Dendritic cell treated with granulocyte-macrophage colony-stimulating factor and Interleukin-4, amounts not matched to agents 40 ng/mL and 50 ng/mL, for 4 days (primary cell): Measurements from ENCODE around the gene DNAJA3.
A peak's percentile ranks its signal among the peaks of the same experiment; 100 is the strongest.

Source experiments
- H3K27ac Mint-ChIP-seq: one replicate; pipeline ENCODE4 v1.8.0; 2022; ENCODE audit warnings: mild to moderate bottlenecking, mixed read lengths
- H3K27me3 Mint-ChIP-seq: one replicate; pipeline ENCODE4 v1.8.0; 2022; ENCODE audit warnings: mild to moderate bottlenecking, mixed read lengths
- H3K36me3 Mint-ChIP-seq: one replicate; pipeline ENCODE4 v1.8.0; 2022; ENCODE audit warnings: low read depth, mixed read lengths
- H3K4me1 Mint-ChIP-seq: one replicate; pipeline ENCODE4 v1.8.0; 2022; ENCODE audit warnings: low read depth, mixed read lengths
- H3K4me3 Mint-ChIP-seq: one replicate; pipeline ENCODE4 v1.8.0; 2022; ENCODE audit warnings: mild to moderate bottlenecking, moderate library complexity, mixed read lengths
- H3K9me3 Mint-ChIP-seq: one replicate; pipeline ENCODE4 v1.8.0; 2022; ENCODE audit warnings: mixed read lengths
- intact Hi-C: fragments of 100-400 bp; cut with micrococcal nuclease; formaldehyde crosslinking; loops from one replicate; pipeline ENCODE4 v1.15.0; 2022

The DNAJA3 gene

GRCh38 chr16:4407543-4408322, 17.9 kb upstream of the DNAJA3 start:
- Mint-ChIP-seq H3K27ac (no peak overlapping the region), H3K4me3 (no peak overlapping the region), H3K27me3 (no peaks in the 10 kb centered on the region), H3K9me3 (no peaks in the 10 kb centered on the region), H3K4me1 (peaks cover 29% of the 10 kb centered on the region), H3K36me3 (peaks cover 100% of the 10 kb centered on the region)
- intact Hi-C loops: no loop called here

GRCh38 chr16:4408323-4408690, 17.4 kb upstream of the DNAJA3 start:
- Mint-ChIP-seq H3K9me3 (no peaks in the 10 kb centered on the region), H3K4me3 (no peak overlapping the region), H3K27me3 (no peaks in the 10 kb centered on the region), H3K27ac (no peak overlapping the region), H3K36me3 (peaks cover 100% of the 10 kb centered on the region), H3K4me1 (peaks cover 29% of the 10 kb centered on the region)
- intact Hi-C loops: no loop called here

- Mint-ChIP-seq H3K4me1 (peaks cover 36% of the 10 kb centered on the region), H3K4me3 (no peak overlapping the region), H3K27ac (no peak overlapping the region)
Observed at GRCh38 chr16:4409081-4409932, 16.4 kb upstream of the DNAJA3 start.

GRCh38 chr16:4410335-4411075, 15.2 kb upstream of the DNAJA3 start:
- no peak overlapping the region for H3K4me3 Mint-ChIP-seq
- intact Hi-C loops: no loop called here
- H3K9me3 Mint-ChIP-seq: no peaks in the 10 kb centered on the region
- no peak overlapping the region for H3K27ac Mint-ChIP-seq
- peaks cover 42% of the 10 kb centered on the region for H3K4me1 Mint-ChIP-seq
- H3K36me3 Mint-ChIP-seq: peaks cover 98% of the 10 kb centered on the region
- no peaks in the 10 kb centered on the region for H3K27me3 Mint-ChIP-seq

More at GRCh38 chr16:4409081-4409932, 16.4 kb upstream of the DNAJA3 start:
- intact Hi-C loops: no loop called here
- Mint-ChIP-seq H3K27me3 (no peaks in the 10 kb centered on the region), H3K36me3 (peaks cover 98% of the 10 kb centered on the region), H3K9me3 (no peaks in the 10 kb centered on the region)

- intact Hi-C loops: no loop called here
- Mint-ChIP-seq H3K4me3 (no peak overlapping the region), H3K9me3 (no peaks in the 10 kb centered on the region), H3K36me3 (peaks cover 92% of the 10 kb centered on the region), H3K4me1 (peaks cover 43% of the 10 kb centered on the region), H3K27ac (no peak overlapping the region), H3K27me3 (no peaks in the 10 kb centered on the region)
Observed at GRCh38 chr16:4411684-4412083, 14.0 kb upstream of the DNAJA3 start.

GRCh38 chr16:4412159-4412558, 13.5 kb upstream of the DNAJA3 start:
- H3K4me1 Mint-ChIP-seq: peaks cover 47% of the 10 kb centered on the region
- no peaks in the 10 kb centered on the region for H3K27me3 Mint-ChIP-seq
- H3K27ac Mint-ChIP-seq: no peak overlapping the region
- no peaks in the 10 kb centered on the region for H3K9me3 Mint-ChIP-seq
- intact Hi-C loops: no loop called here
- H3K4me3 Mint-ChIP-seq: no peak overlapping the region
- peaks cover 87% of the 10 kb centered on the region for H3K36me3 Mint-ChIP-seq

GRCh38 chr16:4412854-4413253, 12.8 kb upstream of the DNAJA3 start:
- Mint-ChIP-seq H3K4me3 (no peak overlapping the region), H3K9me3 (no peaks in the 10 kb centered on the region), H3K4me1 (peaks cover 47% of the 10 kb centered on the region), H3K27me3 (no peaks in the 10 kb centered on the region), H3K36me3 (peaks cover 80% of the 10 kb centered on the region), H3K27ac (peak overlapping the region; percentile 22)
- intact Hi-C loops: no loop called here

GRCh38 chr16:4414187-4414917, 11.3 kb upstream of the DNAJA3 start:
- Mint-ChIP-seq H3K4me3 (peak overlapping the region; percentile 86), H3K9me3 (no peaks in the 10 kb centered on the region), H3K4me1 (peaks cover 59% of the 10 kb centered on the region), H3K27me3 (no peaks in the 10 kb centered on the region), H3K27ac (peak overlapping the region; percentile 97), H3K36me3 (peaks cover 65% of the 10 kb centered on the region)
- intact Hi-C loops: no loop called here

GRCh38 chr16:4415538-4416199, 10.0 kb upstream of the DNAJA3 start:
- Mint-ChIP-seq H3K9me3 (no peaks in the 10 kb centered on the region), H3K36me3 (peaks cover 52% of the 10 kb centered on the region), H3K27me3 (no peaks in the 10 kb centered on the region), H3K4me3 (peak overlapping the region; percentile 86), H3K27ac (peak overlapping the region; percentile 97), H3K4me1 (peaks cover 69% of the 10 kb centered on the region)
- intact Hi-C loops: loop anchor here (1.0 to 5.0 kb wide), 2 partner anchors 10 to 63 kb away; partner anchors contain the start of genes DNAJA3 and PAM16

- Mint-ChIP-seq H3K4me1 (peaks cover 73% of the 10 kb centered on the region), H3K27ac (peak within 1 kb of the TSS; percentile 97), H3K9me3 (no peaks in the 10 kb centered on the region), H3K36me3 (peaks cover 44% of the 10 kb centered on the region), H3K4me3 (peak within 1 kb of the TSS; percentile 86), H3K27me3 (no peaks in the 10 kb centered on the region)
- intact Hi-C loops: loop anchor here (5.0 kb wide), 1 partner anchor 64 kb away; the partner anchor contains the start of gene PAM16
Observed at GRCh38 chr16:4416200-4417032, 9.3 kb upstream of the DNAJA3 start, which contains the start of gene CORO7. TSS of gene CORO7 (minus strand) at chr16:4416596. CDS start at chr16:4416518, 78 bp downstream.

- H3K36me3 Mint-ChIP-seq: peaks cover 16% of the 10 kb centered on the region
- intact Hi-C loops: loop anchor here (5.0 kb wide), 1 partner anchor 67 kb away; the partner anchor contains the start of gene PAM16
- H3K27me3 Mint-ChIP-seq: no peaks in the 10 kb centered on the region
- H3K4me1 Mint-ChIP-seq: peaks cover 53% of the 10 kb centered on the region
- H3K4me3 Mint-ChIP-seq: no peak overlapping the region
- peak overlapping the region; percentile 85 for H3K27ac Mint-ChIP-seq
- no peaks in the 10 kb centered on the region for H3K9me3 Mint-ChIP-seq
Observed at GRCh38 chr16:4419402-4419959, 6.2 kb upstream of the DNAJA3 start.
